Measurements from ENCODE around the gene ACOX3.

DNA sequence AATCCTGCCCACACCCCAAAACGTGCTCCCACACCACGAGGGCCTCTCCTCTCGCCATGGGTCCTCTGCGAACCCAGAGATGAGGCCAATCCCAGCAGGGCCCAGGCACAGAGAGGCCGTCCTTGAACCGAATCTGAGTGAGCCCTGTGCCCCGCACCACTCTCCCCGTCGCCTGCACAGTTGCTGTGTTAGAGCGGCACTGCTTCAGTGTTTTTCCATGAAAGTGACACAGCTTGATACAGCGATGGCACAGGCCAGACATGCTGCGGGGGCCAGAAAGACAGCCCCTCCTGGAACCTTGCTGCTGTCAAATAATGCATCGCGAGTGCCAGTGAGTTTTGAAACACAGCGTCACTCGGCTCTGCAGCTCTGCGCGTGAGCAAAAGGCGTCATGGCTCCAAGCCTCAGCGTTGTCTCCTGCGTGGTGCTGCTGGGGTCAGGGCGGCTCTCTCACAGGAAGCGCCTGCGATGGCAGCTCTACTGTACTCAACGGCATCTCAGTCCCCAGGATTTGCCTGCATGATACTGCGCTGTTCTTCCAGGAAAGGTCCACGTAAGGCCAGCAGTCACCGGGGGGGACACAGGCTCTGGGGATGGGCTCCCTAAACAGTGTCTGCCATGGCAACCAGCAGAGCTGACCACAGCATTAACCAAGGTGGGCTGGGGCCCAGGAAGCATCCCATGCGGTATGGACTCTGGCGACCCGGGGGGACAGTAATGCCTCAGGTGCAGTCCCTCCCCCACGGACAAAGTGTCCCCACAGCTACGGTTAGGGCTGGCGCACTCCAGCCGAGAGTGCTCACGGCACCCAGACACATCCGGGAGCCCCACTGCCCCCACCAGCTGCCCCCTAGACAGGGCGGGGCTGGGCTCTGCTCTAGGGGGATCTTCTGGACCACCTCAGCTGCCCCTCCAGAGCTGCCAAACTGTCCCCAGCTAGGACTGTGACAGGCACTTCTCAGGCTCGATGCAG lies 63.1 kb downstream of the ACOX3 start:
- TF ChIP-seq POLR2A (IDR thresholded peaks at IDR 0.05; ENCODE audit: low read length), result no peak
- TF ChIP-seq GATA1 (IDR thresholded peaks at IDR 0.05; ENCODE audit: low read depth, low read length), result no peak

Measured in erythroblast (primary cell).